ENCODE data around the gene IGF2. TPM values are rescaled to one million over a fixed set of nuclear protein-coding genes. Genes with fewer than 3 reads are reported as not detected.

Gene IGF2
- polyA plus RNA-seq, 1 donor (not counting 4 experiments of a cell fraction or from before 2014, with no cell fraction given) = not detected

- Histone ChIP-seq H3K4me2 (ENCODE audit: control insufficient read depth, extremely low read depth, insufficient read depth, low read depth, low read length) (no peak overlapping the region), H3K27ac (ENCODE audit: control insufficient read depth, insufficient read depth, low read length) (no peak overlapping the region), H3K36me3 (ENCODE audit: control insufficient read depth in 2 of 2, extremely low read depth in 1 of 2, insufficient read depth in 2 of 2, low read length in 2 of 2) (no peaks in the 10 kb centered on the region), H2AFZ (ENCODE audit: control insufficient read depth, low read length) (no peak overlapping the region), H3K9me1 (ENCODE audit: control insufficient read depth, extremely low read depth, insufficient read depth, low read length) (no peaks in the 10 kb centered on the region), H3K27me3 (ENCODE audit: control insufficient read depth, extremely low read depth, insufficient read depth, low read length) (no peaks in the 10 kb centered on the region), H4K20me1 (ENCODE audit: control insufficient read depth, extremely low read depth, insufficient read depth, low read length) (no peaks in the 10 kb centered on the region), H3K9me3 (ENCODE audit: control insufficient read depth, low read depth, low read length) (no peaks in the 10 kb centered on the region), H3K4me1 (ENCODE audit: control insufficient read depth, extremely low read depth, insufficient read depth, low read length) (peaks cover 36% of the 10 kb centered on the region), H3K79me2 (ENCODE audit: control insufficient read depth, insufficient read depth, low read length) (peaks cover 4% of the 10 kb centered on the region), H3K4me3 (ENCODE audit: control insufficient read depth in 2 of 3, extremely low read depth in 1 of 3, insufficient read depth in 2 of 3, low read depth in 1 of 3, low read length in 3 of 3) (no peak overlapping the region), H3K9ac (ENCODE audit: control insufficient read depth, extremely low read depth, insufficient read depth, low read length) (no peak overlapping the region)
- dilution Hi-C loops (cut with MboI; ENCODE audit: extremely low pct_ligation_motif_present, low sequenced_read_pairs) = no loop called here
- TF ChIP-seq CTCF (optimal IDR thresholded peaks at IDR 0.05 in 1 of 3, IDR thresholded peaks at IDR 0.05 in 1 of 3, conservative IDR thresholded peaks at IDR 0.05 in 1 of 3; ENCODE audit: extremely low read depth in 1 of 3, insufficient read depth in 2 of 3, low read length in 3 of 3) (no peak), EZH2 (IDR thresholded peaks at IDR 0.05; ENCODE audit: low read length) (no peak)
- FAIRE-seq (no peak), DNase-seq (ENCODE audit: low read depth, low spot score) (no peak)
Measured at GRCh38 chr11:2173761-2174160, 34.6 kb upstream of the IGF2 start.

- Histone ChIP-seq H4K20me1 (ENCODE audit: control insufficient read depth, extremely low read depth, insufficient read depth, low read length) (no peaks in the 10 kb centered on the region), H3K27me3 (ENCODE audit: control insufficient read depth, extremely low read depth, insufficient read depth, low read length) (no peaks in the 10 kb centered on the region), H3K9ac (ENCODE audit: control insufficient read depth, extremely low read depth, insufficient read depth, low read length) (no peak overlapping the region), H3K4me2 (ENCODE audit: control insufficient read depth, extremely low read depth, insufficient read depth, low read depth, low read length) (no peak overlapping the region), H3K36me3 (ENCODE audit: control insufficient read depth in 2 of 2, extremely low read depth in 1 of 2, insufficient read depth in 2 of 2, low read length in 2 of 2) (no peaks in the 10 kb centered on the region), H2AFZ (ENCODE audit: control insufficient read depth, low read length) (no peak overlapping the region), H3K9me3 (ENCODE audit: control insufficient read depth, low read depth, low read length) (no peaks in the 10 kb centered on the region), H3K9me1 (ENCODE audit: control insufficient read depth, extremely low read depth, insufficient read depth, low read length) (no peaks in the 10 kb centered on the region), H3K4me3 (ENCODE audit: control insufficient read depth in 2 of 3, extremely low read depth in 1 of 3, insufficient read depth in 2 of 3, low read depth in 1 of 3, low read length in 3 of 3) (no peak overlapping the region), H3K4me1 (ENCODE audit: control insufficient read depth, extremely low read depth, insufficient read depth, low read length) (peaks cover 31% of the 10 kb centered on the region), H3K79me2 (ENCODE audit: control insufficient read depth, insufficient read depth, low read length) (peaks cover 4% of the 10 kb centered on the region), H3K27ac (ENCODE audit: control insufficient read depth, insufficient read depth, low read length) (no peak overlapping the region)
- no peak for DNase-seq (ENCODE audit: low read depth, low spot score)
- dilution Hi-C loops (cut with MboI; ENCODE audit: extremely low pct_ligation_motif_present, low sequenced_read_pairs) = no loop called here
- TF ChIP-seq CTCF (optimal IDR thresholded peaks at IDR 0.05 in 1 of 3, IDR thresholded peaks at IDR 0.05 in 1 of 3, conservative IDR thresholded peaks at IDR 0.05 in 1 of 3; ENCODE audit: extremely low read depth in 1 of 3, insufficient read depth in 2 of 3, low read length in 3 of 3) (peak in 2 of 3 experiments; percentile 47 to 59), EZH2 (IDR thresholded peaks at IDR 0.05; ENCODE audit: low read length) (no peak)
- FAIRE-seq = no peak
Measured at GRCh38 chr11:2173150-2173693, 34.0 kb upstream of the IGF2 start.
